ENCODE results near the gene NTN5. TPM values are rescaled to one million over a fixed set of nuclear protein-coding genes. Genes with fewer than 3 reads are reported as not detected.
"Not testable (repeated sequence)": the region's sequence is repeated elsewhere in the genome, so short reads cannot be mapped to it uniquely, and the experiment has no call there.

NTN5 gene
- total RNA-seq, 1 donor from 2014 or later = 0.98 TPM

DNA sequence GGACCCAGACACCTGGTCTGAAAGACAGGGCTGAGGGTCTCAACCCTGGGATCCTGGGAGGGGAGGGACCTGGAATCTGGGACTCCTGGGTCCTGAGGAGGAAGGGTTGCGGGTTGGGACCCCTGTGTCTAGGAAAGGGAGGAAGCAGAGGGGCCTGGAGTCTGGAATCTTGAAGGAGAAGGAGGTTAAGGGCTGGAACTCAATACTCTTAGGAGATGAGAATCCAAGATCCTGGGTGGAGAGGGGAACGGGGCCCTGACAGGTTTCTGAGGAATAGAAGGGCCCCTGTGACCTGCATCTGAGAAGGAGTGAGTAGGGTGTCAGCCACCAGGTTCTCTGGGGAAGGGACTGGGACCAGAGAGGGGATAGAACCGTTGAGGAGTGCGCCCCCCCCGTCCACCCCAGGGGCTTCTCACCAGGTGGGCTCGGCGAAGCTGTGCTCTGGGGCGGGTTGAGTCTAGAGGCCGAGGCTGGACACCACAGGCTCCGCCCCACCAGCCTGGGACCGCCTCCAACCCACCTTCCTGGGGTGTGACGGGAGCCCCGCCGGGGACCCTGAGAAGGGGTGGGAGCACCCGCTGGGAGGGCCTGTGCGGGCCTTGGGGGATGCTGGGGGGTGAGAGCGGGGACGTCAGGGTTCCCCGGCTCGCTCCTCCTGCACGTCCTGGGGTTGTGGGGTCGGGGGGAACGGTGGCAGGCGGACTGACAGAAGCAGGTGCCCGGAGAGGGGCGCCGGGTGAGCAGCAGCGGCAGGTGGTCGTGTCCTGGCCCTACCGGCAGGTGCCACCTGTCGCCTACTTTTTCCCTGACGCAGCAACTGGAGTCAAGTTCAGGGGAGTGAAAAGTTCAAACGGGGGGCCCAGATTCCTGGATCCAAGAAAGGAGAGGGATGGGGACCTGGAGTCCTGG is 46.7 kb upstream of the NTN5 start, which contains the start of gene MAMSTR:
TSS of gene MAMSTR (minus strand) at position 463 of the 909 bp plus-strand sequence. CDS start 694 bp downstream, outside the sequence.
- peak within 1 kb of the TSS; percentile 46 to 48 for H3K4me3 ChIP-seq
- no peaks in the 10 kb centered on the region for H3K36me3 ChIP-seq
- H3K4me1 ChIP-seq = peaks cover 57% of the 10 kb centered on the region
- H3K9me3 ChIP-seq = no peaks in the 10 kb centered on the region
- DNase-seq (ENCODE audit: extremely low spot score in 2 of 2) = no peak
- peak within 1 kb of the TSS; percentile 86 for H3K27ac ChIP-seq
- no peaks in the 10 kb centered on the region for H3K27me3 ChIP-seq
- intact Hi-C loops (cut with DNase I) = no loop called here
- TF ChIP-seq POLR2AphosphoS5 (IDR thresholded peaks at IDR 0.05; ENCODE audit: insufficient read depth in 1 of 2, low read depth in 1 of 2) = no peak

DNA sequence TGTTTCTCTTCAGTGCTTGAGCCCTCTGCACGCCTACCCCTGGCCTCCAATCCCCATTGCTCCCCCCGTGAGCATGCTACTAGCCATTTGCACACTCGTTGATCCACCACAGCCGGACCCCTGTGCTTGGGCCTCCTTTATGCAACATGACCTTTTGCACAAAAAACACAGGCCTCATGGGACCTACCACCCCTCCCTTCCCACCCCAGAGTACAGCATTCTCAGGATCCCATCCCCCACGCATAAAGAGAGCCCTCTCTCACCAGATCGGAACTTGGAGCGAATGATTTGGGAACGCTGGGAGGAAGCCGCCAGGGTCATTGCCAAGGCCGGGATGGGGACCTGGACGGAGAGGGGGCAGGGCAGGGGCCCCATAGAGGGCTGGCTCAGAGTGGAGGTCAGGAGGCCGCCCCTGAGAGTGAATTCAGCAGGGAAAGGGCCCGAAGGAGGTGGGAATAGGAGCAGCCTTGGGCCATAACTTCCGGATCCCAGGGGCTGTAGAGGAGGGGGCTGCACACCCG is 46.0 kb upstream of the NTN5 start:
- intact Hi-C loops (cut with DNase I) = no loop called here
- Histone ChIP-seq H3K4me3 (no peak overlapping the region), H3K27me3 (no peaks in the 10 kb centered on the region), H3K27ac (peak overlapping the region; percentile 50), H3K9me3 (no peaks in the 10 kb centered on the region), H3K4me1 (peaks cover 55% of the 10 kb centered on the region), H3K36me3 (no peaks in the 10 kb centered on the region)
- no peak for DNase-seq (ENCODE audit: extremely low spot score in 2 of 2)
- TF ChIP-seq POLR2AphosphoS5 (IDR thresholded peaks at IDR 0.05; ENCODE audit: insufficient read depth in 1 of 2, low read depth in 1 of 2) = no peak
- TF ChIP-seq POLR2A (IDR thresholded peaks at IDR 0.05) = no peak
- TF ChIP-seq, protein P1, sequence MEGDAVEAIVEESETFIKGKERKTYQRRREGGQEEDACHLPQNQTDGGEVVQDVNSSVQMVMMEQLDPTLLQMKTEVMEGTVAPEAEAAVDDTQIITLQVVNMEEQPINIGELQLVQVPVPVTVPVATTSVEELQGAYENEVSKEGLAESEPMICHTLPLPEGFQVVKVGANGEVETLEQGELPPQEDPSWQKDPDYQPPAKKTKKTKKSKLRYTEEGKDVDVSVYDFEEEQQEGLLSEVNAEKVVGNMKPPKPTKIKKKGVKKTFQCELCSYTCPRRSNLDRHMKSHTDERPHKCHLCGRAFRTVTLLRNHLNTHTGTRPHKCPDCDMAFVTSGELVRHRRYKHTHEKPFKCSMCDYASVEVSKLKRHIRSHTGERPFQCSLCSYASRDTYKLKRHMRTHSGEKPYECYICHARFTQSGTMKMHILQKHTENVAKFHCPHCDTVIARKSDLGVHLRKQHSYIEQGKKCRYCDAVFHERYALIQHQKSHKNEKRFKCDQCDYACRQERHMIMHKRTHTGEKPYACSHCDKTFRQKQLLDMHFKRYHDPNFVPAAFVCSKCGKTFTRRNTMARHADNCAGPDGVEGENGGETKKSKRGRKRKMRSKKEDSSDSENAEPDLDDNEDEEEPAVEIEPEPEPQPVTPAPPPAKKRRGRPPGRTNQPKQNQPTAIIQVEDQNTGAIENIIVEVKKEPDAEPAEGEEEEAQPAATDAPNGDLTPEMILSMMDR (IDR thresholded peaks at IDR 0.05) = no peak

DNA sequence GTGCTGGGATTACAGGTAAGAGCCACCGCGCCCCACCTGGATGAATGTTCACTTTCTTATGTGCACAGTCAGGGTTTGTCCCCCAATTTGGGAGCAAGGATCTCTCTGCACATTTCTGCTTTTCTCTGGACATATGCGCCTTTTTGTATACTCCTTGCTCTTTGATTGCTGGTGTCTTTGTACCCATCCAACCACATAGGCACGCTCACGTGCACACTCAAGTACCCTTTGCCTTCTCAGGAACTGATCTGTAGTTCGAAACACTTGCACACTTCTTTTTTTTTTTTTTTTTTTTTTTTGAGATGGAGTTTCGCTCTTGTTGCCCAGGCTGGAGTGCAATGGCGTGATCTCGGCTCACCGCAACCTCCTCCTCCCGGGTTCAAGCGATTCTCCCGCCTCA is 45.3 kb upstream of the NTN5 start:
- H3K9me3 ChIP-seq; H3K36me3 ChIP-seq; intact Hi-C loops (cut with DNase I); DNase-seq (ENCODE audit: extremely low spot score in 2 of 2); H3K4me3 ChIP-seq; H3K27me3 ChIP-seq: not testable (repeated sequence)
- Histone ChIP-seq H3K27ac (peak overlapping the region; percentile 37), H3K4me1 (peaks cover 61% of the 10 kb centered on the region)

DNA sequence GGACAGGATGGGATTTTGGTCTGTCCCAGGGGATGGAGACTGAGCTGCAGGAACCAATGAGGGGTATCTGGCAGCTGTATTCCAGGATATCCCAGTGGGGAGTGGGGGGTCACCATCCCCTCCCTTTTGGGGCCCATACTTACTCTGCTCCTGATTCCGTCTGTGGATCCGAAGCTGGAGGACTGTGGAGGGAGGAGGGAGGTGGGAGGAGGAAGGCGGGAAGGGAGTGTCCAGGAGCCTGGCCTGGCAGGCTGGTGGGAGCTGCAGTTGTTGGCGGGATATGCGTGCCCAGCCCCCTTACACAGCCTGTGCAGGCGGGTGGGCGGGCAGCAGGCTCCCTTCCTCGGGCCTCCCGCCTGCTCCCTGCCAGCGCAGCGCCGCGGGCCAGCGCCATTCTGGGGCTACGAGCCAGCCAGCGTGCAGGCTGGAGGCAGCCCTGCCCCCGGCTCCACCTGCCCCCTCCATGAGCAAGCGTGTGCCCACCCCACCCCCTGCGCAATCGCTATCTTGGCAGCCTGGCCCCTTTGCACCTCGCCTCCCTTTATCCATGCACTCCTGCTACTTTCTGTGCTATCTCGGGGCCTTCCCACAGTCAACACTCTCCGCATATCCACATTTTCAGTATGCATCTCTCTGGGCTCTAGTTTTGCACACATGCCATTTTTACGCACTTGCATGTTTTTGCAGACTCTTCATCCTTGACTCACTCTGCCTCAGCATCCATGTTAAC is 43.9 kb upstream of the NTN5 start:
- DNase-seq (ENCODE audit: extremely low spot score in 2 of 2) = no peak
- Histone ChIP-seq H3K36me3 (no peaks in the 10 kb centered on the region), H3K9me3 (no peaks in the 10 kb centered on the region), H3K4me3 (peak overlapping the region; percentile 43 to 62), H3K27ac (peak overlapping the region; percentile 95), H3K4me1 (peaks cover 66% of the 10 kb centered on the region), H3K27me3 (no peaks in the 10 kb centered on the region)
- TF ChIP-seq POLR2AphosphoS5 (IDR thresholded peaks at IDR 0.05; ENCODE audit: insufficient read depth in 1 of 2, low read depth in 1 of 2) = peak in 1 of 2 donors; percentile 50
- TF ChIP-seq, protein P1 (IDR thresholded peaks at IDR 0.05) = no peak
- no peak for TF ChIP-seq POLR2A (IDR thresholded peaks at IDR 0.05)
- intact Hi-C loops (cut with DNase I) = no loop called here

DNA sequence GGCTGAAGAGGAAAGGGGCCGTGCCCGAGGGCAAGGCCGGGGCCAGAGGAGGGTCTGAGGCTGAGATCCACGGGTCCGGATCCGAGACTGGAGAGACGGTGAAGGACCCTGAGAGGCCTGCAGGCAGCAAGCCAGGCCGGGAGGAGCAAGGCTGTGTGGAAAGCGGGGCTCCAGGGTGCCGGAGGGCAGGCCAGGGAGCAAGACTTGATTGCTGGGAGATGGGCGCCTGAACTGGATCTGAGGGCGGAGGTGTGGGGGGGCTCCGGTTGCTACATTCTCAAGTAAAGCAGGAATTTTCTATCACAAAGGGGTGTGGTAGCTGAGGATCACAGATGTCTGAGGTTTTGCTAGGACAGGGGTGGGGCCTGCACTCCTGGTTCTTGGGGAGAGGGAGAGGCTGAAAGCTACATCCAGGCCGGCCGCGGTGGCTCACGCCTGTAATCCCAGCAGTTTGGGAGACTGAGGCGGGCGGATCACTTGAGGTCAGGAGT is 42.9 kb upstream of the NTN5 start:
- no peaks in the 10 kb centered on the region for H3K27me3 ChIP-seq
- peak overlapping the region; percentile 58 to 62 for H3K4me3 ChIP-seq
- H3K27ac ChIP-seq = peak overlapping the region; percentile 95
- H3K36me3 ChIP-seq = no peaks in the 10 kb centered on the region
- intact Hi-C loops (cut with DNase I) = no loop called here
- TF ChIP-seq POLR2AphosphoS5 (IDR thresholded peaks at IDR 0.05; ENCODE audit: insufficient read depth in 1 of 2, low read depth in 1 of 2) (peak in 1 of 2 donors; percentile 11), POLR2A (IDR thresholded peaks at IDR 0.05) (no peak)
- TF ChIP-seq, protein P1 (IDR thresholded peaks at IDR 0.05) = no peak
- H3K9me3 ChIP-seq = no peaks in the 10 kb centered on the region
- peaks cover 66% of the 10 kb centered on the region for H3K4me1 ChIP-seq
- DNase-seq (ENCODE audit: extremely low spot score in 2 of 2) = no peak

Data from vagina (tissue), 2 donors.